HL-60 (cell line): ENCODE results near the gene WDR17.

Experiments
- DNase-seq, 2 experiments: peaks; one replicate each; pipeline ENCODE4 v3.0.0-alpha.2; 2010 to 2020; ENCODE audit warnings: low read depth in 1 of 2, low spot score in 1 of 2
- H3K27ac ChIP-seq: fragments of 250-450 bp; sonication (Bioruptor Pico); replicated peaks from 2 replicates; pipeline ENCODE4 v1.5.1; 2020; ENCODE audit warnings: mild to moderate bottlenecking, moderate library complexity
- H3K27me3 ChIP-seq: fragments of 250-450 bp; sonication (Bioruptor Pico); 2 replicates; pipeline ENCODE4 v1.5.1; 2021; ENCODE audit warnings: mild to moderate bottlenecking, moderate library complexity; ENCODE audit not compliant: insufficient read depth, poor library complexity, severe bottlenecking
- H3K4me3 ChIP-seq: replicated peaks from 2 replicates; pipeline ENCODE4 v1.5.1; 2011; ENCODE audit warnings: mild to moderate bottlenecking, control low read depth, low read length; ENCODE audit not compliant: insufficient read depth
- CTCF ChIP-seq: IDR thresholded peaks from one replicate; pipeline ENCODE4 v1.5.1; 2011; ENCODE audit warnings: low read length, control low read depth, inconsistent platforms; ENCODE audit not compliant: insufficient read depth
- GABPA ChIP-seq: IDR thresholded peaks from 2 replicates; pipeline ENCODE4 v1.6.1; 2012; ENCODE audit warnings: low read depth
- POLR2AphosphoS5 ChIP-seq: IDR thresholded peaks from 2 replicates; pipeline ENCODE4 v1.6.1; 2012; ENCODE audit warnings: low read depth
- SPI1 ChIP-seq: IDR thresholded peaks from 2 replicates; pipeline ENCODE4 v1.6.1; 2012; ENCODE audit warnings: low read depth, mild to moderate bottlenecking, borderline replicate concordance
- TF ChIP-seq, protein P1 (sequence below): IDR thresholded peaks from 2 replicates; pipeline ENCODE4 v1.6.1; 2012; ENCODE audit warnings: low read depth; ENCODE audit not compliant: insufficient replicate concordance

The WDR17 gene

GRCh38 chr4:176054942-176055341 is 10.7 kb upstream of the WDR17 start:
- Histone ChIP-seq H3K27me3 (no peaks in the 10 kb centered on the region), H3K4me3 (no peak overlapping the region), H3K27ac (no peak overlapping the region)
- TF ChIP-seq POLR2AphosphoS5: no peak
- TF ChIP-seq CTCF: no peak
- no peak for TF ChIP-seq GABPA
- TF ChIP-seq SPI1: no peak
- TF ChIP-seq, protein P1, sequence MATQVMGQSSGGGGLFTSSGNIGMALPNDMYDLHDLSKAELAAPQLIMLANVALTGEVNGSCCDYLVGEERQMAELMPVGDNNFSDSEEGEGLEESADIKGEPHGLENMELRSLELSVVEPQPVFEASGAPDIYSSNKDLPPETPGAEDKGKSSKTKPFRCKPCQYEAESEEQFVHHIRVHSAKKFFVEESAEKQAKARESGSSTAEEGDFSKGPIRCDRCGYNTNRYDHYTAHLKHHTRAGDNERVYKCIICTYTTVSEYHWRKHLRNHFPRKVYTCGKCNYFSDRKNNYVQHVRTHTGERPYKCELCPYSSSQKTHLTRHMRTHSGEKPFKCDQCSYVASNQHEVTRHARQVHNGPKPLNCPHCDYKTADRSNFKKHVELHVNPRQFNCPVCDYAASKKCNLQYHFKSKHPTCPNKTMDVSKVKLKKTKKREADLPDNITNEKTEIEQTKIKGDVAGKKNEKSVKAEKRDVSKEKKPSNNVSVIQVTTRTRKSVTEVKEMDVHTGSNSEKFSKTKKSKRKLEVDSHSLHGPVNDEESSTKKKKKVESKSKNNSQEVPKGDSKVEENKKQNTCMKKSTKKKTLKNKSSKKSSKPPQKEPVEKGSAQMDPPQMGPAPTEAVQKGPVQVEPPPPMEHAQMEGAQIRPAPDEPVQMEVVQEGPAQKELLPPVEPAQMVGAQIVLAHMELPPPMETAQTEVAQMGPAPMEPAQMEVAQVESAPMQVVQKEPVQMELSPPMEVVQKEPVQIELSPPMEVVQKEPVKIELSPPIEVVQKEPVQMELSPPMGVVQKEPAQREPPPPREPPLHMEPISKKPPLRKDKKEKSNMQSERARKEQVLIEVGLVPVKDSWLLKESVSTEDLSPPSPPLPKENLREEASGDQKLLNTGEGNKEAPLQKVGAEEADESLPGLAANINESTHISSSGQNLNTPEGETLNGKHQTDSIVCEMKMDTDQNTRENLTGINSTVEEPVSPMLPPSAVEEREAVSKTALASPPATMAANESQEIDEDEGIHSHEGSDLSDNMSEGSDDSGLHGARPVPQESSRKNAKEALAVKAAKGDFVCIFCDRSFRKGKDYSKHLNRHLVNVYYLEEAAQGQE: no peak
- no peak for DNase-seq

- H3K27me3 ChIP-seq: peaks cover 2% of the 10 kb centered on the region
- TF ChIP-seq POLR2AphosphoS5: no peak
- TF ChIP-seq SPI1: no peak
- TF ChIP-seq, protein P1: no peak
- no peak for TF ChIP-seq GABPA
- no peak for TF ChIP-seq CTCF
- H3K4me3 ChIP-seq: no peak overlapping the region
- H3K27ac ChIP-seq: no peak overlapping the region
- DNase-seq: no peak
Measured at GRCh38 chr4:176063718-176064117, 1.9 kb upstream of the WDR17 start.

DNA sequence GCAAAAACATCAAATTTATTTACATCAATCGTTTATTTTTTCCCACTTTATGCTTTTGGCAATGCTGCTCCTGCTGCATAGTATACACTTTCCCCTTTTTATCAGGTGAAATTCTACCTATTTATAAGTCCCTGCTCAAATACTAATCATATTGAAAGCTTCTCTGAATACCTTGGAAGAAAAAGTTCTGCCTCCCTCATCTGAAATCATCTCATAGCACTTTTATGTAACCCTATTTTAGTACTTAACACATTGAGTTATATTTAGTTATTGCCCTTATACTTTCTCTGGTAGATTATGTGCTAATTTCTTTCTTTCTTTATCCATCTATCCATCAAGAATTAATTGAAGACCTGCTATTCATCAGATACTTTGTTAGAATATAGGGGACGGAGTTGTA is 1.1 kb upstream of the WDR17 start:
- H3K27ac ChIP-seq: no peak overlapping the region
- DNase-seq: no peak
- TF ChIP-seq SPI1 (no peak), CTCF (no peak)
- TF ChIP-seq, protein P1: no peak

More for the DNA sequence above, 1.1 kb upstream of the WDR17 start:
- H3K27me3 ChIP-seq: peaks cover 2% of the 10 kb centered on the region
- H3K4me3 ChIP-seq: no peak overlapping the region
